Inflammatory macrophage treated with lipopolysaccharide for 1 hour (primary cell): ENCODE data around the gene SPDYC.
A peak's percentile ranks its signal among the peaks of the same experiment; 100 is the strongest.
"Not testable (repeated sequence)": the region's sequence is repeated elsewhere in the genome, so short reads cannot be mapped to it uniquely, and the experiment has no call there.

Source experiments
- DNase-seq, 2 donors: peaks; one replicate each; pipeline ENCODE4 v3.0.0-alpha.2; 2020 to 2022

SPDYC gene

GRCh38 chr11:65169164-65169641, 830 bp upstream of the SPDYC start:
- no peak for DNase-seq

DNA sequence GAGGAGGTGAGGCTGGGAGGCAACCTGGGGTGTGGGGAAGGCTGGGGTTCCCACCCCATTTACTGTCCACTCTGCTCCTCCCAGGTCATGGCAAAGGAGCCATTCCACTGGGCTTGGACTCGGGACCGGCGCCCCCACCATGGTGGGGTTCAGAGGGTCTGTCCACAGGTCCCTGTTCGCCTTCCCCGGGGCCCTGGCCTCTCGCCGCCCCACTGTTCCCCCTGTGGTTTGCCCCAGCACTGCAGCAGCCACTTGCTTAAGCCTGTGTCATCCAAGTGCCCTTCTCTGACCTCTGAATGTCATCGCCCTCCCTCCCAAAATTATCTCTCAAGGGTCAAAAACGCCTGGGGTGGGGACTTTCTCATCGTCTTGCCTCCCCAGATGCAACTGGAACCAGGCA, 2.6 kb downstream of the SPDYC start:
- no peak for DNase-seq

- not testable (repeated sequence) for DNase-seq
Measured at GRCh38 chr11:65174571-65175010, 4.6 kb downstream of the SPDYC start.

- peak; percentile 44 to 46 for DNase-seq
Measured at GRCh38 chr11:65180877-65181568, 11.0 kb downstream of the SPDYC start.

DNA sequence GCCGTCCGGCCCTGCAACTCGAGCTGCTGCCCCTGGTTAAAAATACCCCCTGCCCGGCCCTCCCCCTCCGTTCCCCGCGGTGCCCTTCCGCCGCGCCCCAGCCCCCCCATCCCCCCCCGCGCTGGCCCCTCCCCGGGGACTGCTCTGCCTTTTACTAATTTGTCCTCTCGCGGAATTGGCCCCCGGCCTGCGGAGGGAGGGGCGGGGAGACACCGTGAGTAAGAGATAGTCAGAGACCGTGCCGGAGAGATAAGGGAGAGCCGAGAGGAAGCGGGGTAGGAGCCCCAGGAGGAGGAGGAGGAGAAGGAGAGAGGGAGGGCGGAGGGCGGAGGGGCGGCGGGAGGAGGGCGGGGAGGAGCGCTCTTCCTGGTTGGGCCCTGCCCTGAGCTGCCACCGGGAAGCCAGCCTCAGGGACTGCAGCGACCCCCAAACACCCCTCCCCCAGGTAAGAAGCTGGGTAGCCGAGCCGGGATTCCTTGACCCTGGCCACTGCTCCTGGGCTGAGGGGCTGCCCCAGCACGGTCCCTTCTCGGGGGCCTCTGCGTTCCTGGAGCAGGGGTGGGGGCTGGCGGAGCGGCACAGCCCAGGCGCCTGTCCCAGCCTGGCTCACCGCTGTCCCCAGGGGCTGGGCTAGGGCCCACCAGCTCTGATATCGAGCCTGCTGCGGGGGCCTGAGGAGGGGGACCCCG, 11.7 kb downstream of the SPDYC start, which contains the start of gene CAPN1:
CAPN1 (plus strand) TSS at position 360 of the 689 bp plus-strand sequence. CDS start 774 bp downstream, outside the sequence.
- DNase-seq: peak; percentile 33 to 52

DNA sequence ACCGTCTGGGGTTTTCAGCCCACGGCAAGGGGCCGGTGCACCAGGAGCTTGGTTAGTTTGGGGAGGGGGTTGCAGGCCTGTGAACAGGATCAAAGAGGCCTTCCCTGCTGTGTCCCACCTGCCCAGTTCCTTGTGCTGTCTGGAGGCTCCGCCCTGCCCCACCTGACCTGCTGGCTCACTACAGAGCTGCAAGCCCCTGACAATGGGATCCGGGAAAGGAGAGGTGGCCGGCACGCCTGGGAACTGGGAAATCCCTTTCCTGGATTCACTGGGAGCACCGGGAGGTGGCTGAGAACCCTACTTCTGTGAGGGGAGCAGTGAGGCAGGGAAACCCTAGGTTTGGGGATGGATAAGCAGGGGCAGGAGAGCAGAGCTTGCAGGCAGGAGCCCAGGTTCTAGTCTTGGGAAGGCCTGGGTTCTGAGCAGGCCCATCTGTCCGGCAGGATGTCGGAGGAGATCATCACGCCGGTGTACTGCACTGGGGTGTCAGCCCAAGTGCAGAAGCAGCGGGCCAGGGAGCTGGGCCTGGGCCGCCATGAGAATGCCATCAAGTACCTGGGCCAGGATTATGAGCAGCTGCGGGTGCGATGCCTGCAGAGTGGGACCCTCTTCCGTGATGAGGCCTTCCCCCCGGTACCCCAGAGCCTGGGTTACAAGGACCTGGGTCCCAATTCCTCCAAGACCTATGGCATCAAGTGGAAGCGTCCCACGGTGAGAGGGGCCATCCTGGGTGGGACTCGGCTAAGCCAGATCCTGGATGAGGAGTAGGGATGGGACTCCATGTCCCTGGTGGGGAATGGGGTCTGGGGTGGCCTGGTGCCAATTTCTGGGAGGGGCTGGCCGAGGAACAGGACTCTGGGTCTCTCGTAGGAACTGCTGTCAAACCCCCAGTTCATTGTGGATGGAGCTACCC, 12.5 kb downstream of the SPDYC start:
- no peak for DNase-seq

- DNase-seq: no peak
Measured at GRCh38 chr11:65183201-65183891, 13.3 kb downstream of the SPDYC start.

- no peak for DNase-seq
Measured at GRCh38 chr11:65184146-65184545, 14.1 kb downstream of the SPDYC start.

GRCh38 chr11:65185171-65185570, 15.1 kb downstream of the SPDYC start:
- DNase-seq: no peak

- no peak for DNase-seq
Measured at GRCh38 chr11:65185869-65186341, 15.9 kb downstream of the SPDYC start.

- DNase-seq: no peak
Measured at GRCh38 chr11:65186701-65187100, 16.7 kb downstream of the SPDYC start.

DNA sequence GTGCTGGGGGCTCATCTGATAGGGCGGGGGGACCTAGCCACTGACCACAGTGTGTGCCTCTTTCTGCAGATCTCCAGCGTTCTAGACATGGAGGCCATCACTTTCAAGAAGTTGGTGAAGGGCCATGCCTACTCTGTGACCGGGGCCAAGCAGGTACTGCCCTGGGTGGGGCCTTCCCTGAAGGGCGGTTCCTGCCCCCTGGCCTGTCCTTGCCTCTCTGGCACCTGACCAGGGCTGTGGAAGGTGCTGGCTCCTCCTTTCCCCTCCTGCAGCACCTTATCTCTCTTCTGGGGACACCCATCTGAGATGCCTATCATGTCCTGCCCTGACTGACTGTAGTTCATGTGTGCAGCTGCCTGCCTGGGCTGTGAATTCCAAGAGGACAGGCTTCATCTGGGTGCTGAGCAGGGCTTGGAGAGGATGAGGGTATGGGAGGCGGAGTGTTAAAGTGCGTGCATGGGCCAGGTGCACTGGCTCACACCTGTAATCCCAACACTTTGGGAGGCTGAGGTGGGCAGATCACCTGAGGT, 17.2 kb downstream of the SPDYC start:
- DNase-seq: no peak

GRCh38 chr11:65187971-65188461, 18.0 kb downstream of the SPDYC start:
- DNase-seq: no peak

DNA sequence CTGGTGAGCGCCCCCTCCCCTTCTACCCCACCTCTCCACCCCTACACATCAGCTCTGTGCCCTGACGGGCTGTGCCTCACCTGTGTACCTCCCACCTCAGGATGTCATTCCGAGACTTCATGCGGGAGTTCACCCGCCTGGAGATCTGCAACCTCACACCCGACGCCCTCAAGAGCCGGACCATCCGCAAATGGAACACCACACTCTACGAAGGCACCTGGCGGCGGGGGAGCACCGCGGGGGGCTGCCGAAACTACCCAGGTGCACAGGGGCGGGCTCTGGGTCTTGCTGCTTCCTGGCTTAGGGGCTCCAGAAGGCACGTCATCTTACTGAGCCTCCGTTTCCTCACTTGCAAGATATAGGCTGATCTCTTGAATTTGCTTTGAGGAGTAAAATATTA, 18.5 kb downstream of the SPDYC start:
- DNase-seq: no peak

- no peak for DNase-seq
Measured at GRCh38 chr11:65189191-65189590, 19.2 kb downstream of the SPDYC start.

GRCh38 chr11:65194564-65194963, 24.5 kb downstream of the SPDYC start:
- peak; percentile 4 to 69 for DNase-seq

- DNase-seq: no peak
Measured at GRCh38 chr11:65204143-65204542, 34.1 kb downstream of the SPDYC start.

GRCh38 chr11:65204646-65205601, 34.9 kb downstream of the SPDYC start:
- DNase-seq: peak in 1 of 2 donors; percentile 55

DNA sequence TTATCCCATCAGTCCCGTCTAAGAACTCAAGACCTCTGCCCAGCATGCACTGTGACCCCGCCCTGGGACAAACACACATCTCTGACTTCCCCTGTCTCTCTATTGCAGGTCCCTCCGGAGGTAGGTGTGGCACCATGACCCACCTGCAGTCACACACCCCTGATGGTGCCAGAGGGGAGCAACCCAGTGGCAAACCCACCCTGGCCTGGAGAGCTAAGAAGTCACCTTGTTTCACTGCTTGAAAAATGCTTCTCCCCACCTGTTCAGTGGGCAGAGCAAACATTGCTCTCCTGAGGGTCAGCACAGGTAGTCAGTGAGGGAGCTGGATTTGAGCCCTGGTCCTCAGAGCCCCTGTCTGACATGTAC, 35.6 kb downstream of the SPDYC start:
- DNase-seq: no peak

DNA sequence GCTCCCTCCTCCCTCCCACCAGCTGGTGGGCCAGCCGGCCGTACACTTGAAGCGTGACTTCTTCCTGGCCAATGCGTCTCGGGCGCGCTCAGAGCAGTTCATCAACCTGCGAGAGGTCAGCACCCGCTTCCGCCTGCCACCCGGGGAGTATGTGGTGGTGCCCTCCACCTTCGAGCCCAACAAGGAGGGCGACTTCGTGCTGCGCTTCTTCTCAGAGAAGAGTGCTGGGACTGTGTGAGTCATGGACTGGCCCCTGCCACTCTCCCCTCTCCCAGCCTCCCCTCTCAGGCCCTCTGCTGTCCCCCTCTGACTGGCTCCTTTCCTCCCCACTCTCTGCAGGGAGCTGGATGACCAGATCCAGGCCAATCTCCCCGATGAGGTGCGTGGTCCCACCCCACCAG, 36.4 kb downstream of the SPDYC start:
- no peak for DNase-seq

DNA sequence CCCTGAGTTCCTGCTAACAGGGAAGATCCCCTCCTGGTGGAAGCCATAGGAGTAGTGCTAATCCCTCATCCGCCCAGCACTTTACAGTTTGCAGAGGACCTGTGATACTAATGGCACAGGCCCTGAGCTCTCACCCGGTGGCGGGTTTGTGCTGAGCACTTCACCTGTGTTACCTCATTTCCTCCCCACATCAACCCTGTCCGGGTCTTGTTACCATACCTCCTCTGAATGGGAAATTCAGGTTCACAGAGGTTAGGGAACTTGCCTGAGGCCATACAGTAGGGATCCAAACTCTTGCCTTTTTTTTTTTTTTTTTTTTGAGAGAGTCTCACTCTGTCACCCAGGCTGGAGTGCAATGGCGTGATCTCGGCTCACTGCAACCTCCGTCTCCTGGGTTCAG, 36.9 kb downstream of the SPDYC start:
- no peak for DNase-seq
